Smooth muscle cell (in vitro differentiated cells): ENCODE data around the gene TMEM244. TPM values are rescaled to one million over a fixed set of nuclear protein-coding genes. Genes with fewer than 3 reads are reported as not detected.
"Not testable (repeated sequence)": the region's sequence is repeated elsewhere in the genome, so short reads cannot be mapped to it uniquely, and the experiment has no call there.

Experiments used
- DNase-seq: peaks from one replicate; lab custom pipeline; 2025; ENCODE audit not compliant: unreplicated experiment; lab: John Stamatoyannopoulos, UW
- H2AFZ ChIP-seq: fragments of 200-600 bp; sonication (generic); 2 replicates; pipeline ENCODE4 v1.6.0; 2016; ENCODE audit warnings: antibody characterized with exemption, low read depth, mild to moderate bottlenecking
- H3F3A ChIP-seq: fragments of 200-600 bp; sonication (generic); 2 replicates; pipeline ENCODE4 v1.6.0; 2017; ENCODE audit warnings: antibody characterized with exemption, low read depth
- H3K27ac ChIP-seq: fragments of 200-600 bp; sonication (generic); 2 replicates; pipeline ENCODE4 v1.5.1; 2016; ENCODE audit warnings: low read depth, mild to moderate bottlenecking
- H3K27me3 ChIP-seq: fragments of 200-600 bp; sonication (generic); 2 replicates; pipeline ENCODE4 v1.6.1; 2016; ENCODE audit warnings: low read depth, mild to moderate bottlenecking
- H3K36me3 ChIP-seq: fragments of 200-600 bp; sonication (generic); 2 replicates; pipeline ENCODE4 v1.5.1; 2016; ENCODE audit warnings: low read depth
- H3K4me1 ChIP-seq: fragments of 200-600 bp; sonication (generic); 2 replicates; pipeline ENCODE4 v1.5.1; 2016; ENCODE audit warnings: low read depth
- H3K4me2 ChIP-seq: fragments of 200-600 bp; sonication (generic); 2 replicates; pipeline ENCODE4 v1.6.0; 2016; ENCODE audit warnings: mild to moderate bottlenecking
- H3K4me3 ChIP-seq: fragments of 200-600 bp; sonication (generic); 2 replicates; pipeline ENCODE4 v1.5.1; 2016; ENCODE audit warnings: mild to moderate bottlenecking
- H3K79me2 ChIP-seq: fragments of 200-600 bp; sonication (generic); 2 replicates; pipeline ENCODE4 v1.6.0; 2016; ENCODE audit warnings: low read depth, mild to moderate bottlenecking
- H3K9ac ChIP-seq: fragments of 200-600 bp; sonication (generic); 2 replicates; pipeline ENCODE4 v1.6.0; 2016; ENCODE audit warnings: low read depth
- H3K9me3 ChIP-seq: fragments of 200-600 bp; sonication (generic); replicated peaks from 2 replicates; pipeline ENCODE4 v1.5.1; 2016; ENCODE audit warnings: low read depth
- H4K20me1 ChIP-seq: fragments of 200-600 bp; sonication (generic); 2 replicates; pipeline ENCODE4 v1.6.0; 2016; ENCODE audit warnings: low read depth
- CTCF ChIP-seq: fragments of 200-600 bp; sonication (generic); IDR thresholded peaks from 2 replicates; pipeline ENCODE4 v1.5.1; 2017; ENCODE audit warnings: borderline replicate concordance, mild to moderate bottlenecking, antibody characterized with exemption; ENCODE audit not compliant: insufficient read depth, poor library complexity, severe bottlenecking
- WGBS: methylation state at CpG from one replicate; pipeline ENCODE4 v1.1.7; 2016; ENCODE audit warnings: low lambda C conversion rate; 5-methylcytosine and 5-hydroxymethylcytosine counted together
- polyA plus RNA-seq: library from polyadenylated mRNA; unstranded; fragments of >200 nt; fragmentation: Nextera tagmentation; extraction: Ambion mirVana; gene quantifications from 2 replicates; pipeline ENCODE4 v1.2.1, GENCODE V29; 2016
- total RNA-seq: library from RNA; depleted of rRNA; stranded (reverse); fragments of >200 nt; gene quantifications from 2 replicates; pipeline ENCODE4 v1.2.3, GENCODE V29; 2014

The TMEM244 gene
- total and polyA plus RNA-seq, 2 experiments from 2014 or later: not detected

- H3K27ac ChIP-seq: no peak overlapping the region
- H3K36me3 ChIP-seq: no peaks in the 10 kb centered on the region
- no peak overlapping the region for H3K4me2 ChIP-seq
- no peaks in the 10 kb centered on the region for H3K79me2 ChIP-seq
- H3K4me1 ChIP-seq: no peaks in the 10 kb centered on the region
- no peak overlapping the region for H3K4me3 ChIP-seq
- no peaks in the 10 kb centered on the region for H3F3A ChIP-seq
- 80% methylated on average over 1 of the region's 1 CpG for WGBS
- H2AFZ ChIP-seq: no peak overlapping the region
- H4K20me1 ChIP-seq: no peaks in the 10 kb centered on the region
- no peaks in the 10 kb centered on the region for H3K9me3 ChIP-seq
- DNase-seq: no peak
- no peak overlapping the region for H3K9ac ChIP-seq
- no peak for TF ChIP-seq CTCF
- peaks cover 15% of the 10 kb centered on the region for H3K27me3 ChIP-seq
These were observed 43.3 kb downstream of the TMEM244 start for GRCh38 chr6:129817821-129818220.

- H3K9me3 ChIP-seq: no peaks in the 10 kb centered on the region
- no peaks in the 10 kb centered on the region for H3K36me3 ChIP-seq
- no peaks in the 10 kb centered on the region for H3F3A ChIP-seq
- 83% methylated on average over 3 of the region's 3 CpGs for WGBS
- peaks cover 15% of the 10 kb centered on the region for H3K27me3 ChIP-seq
- no peak overlapping the region for H3K9ac ChIP-seq
- TF ChIP-seq CTCF: no peak
- DNase-seq: no peak
- no peak overlapping the region for H3K27ac ChIP-seq
- H2AFZ ChIP-seq: no peak overlapping the region
- H3K4me1 ChIP-seq: no peaks in the 10 kb centered on the region
- no peaks in the 10 kb centered on the region for H4K20me1 ChIP-seq
- no peak overlapping the region for H3K4me3 ChIP-seq
- no peak overlapping the region for H3K4me2 ChIP-seq
- no peaks in the 10 kb centered on the region for H3K79me2 ChIP-seq
These were observed 43.8 kb downstream of the TMEM244 start for GRCh38 chr6:129817332-129817731.

GRCh38 chr6:129812145-129812777 lies 48.9 kb downstream of the TMEM244 start:
- 93% methylated on average over 2 of the region's 2 CpGs for WGBS
- TF ChIP-seq CTCF: no peak
- H3K4me3 ChIP-seq: no peak overlapping the region

GRCh38 chr6:129807141-129807540 lies 54.0 kb downstream of the TMEM244 start:
- H2AFZ ChIP-seq, H3K9me3 ChIP-seq, H3K4me1 ChIP-seq, H3K27me3 ChIP-seq, H3F3A ChIP-seq, H4K20me1 ChIP-seq, H3K4me2 ChIP-seq, H3K9ac ChIP-seq, H3K36me3 ChIP-seq, DNase-seq, H3K4me3 ChIP-seq, H3K27ac ChIP-seq, H3K79me2 ChIP-seq: not testable (repeated sequence)
- WGBS: 93% methylated on average over 2 of the region's 2 CpGs

More at GRCh38 chr6:129812145-129812777, 48.9 kb downstream of the TMEM244 start:
- Histone ChIP-seq H3K27ac (no peak overlapping the region), H3K79me2 (no peaks in the 10 kb centered on the region), H3K4me2 (no peak overlapping the region), H2AFZ (no peak overlapping the region), H4K20me1 (no peaks in the 10 kb centered on the region), H3K4me1 (no peaks in the 10 kb centered on the region), H3K9me3 (no peaks in the 10 kb centered on the region), H3F3A (no peaks in the 10 kb centered on the region), H3K27me3 (no peaks in the 10 kb centered on the region), H3K9ac (no peak overlapping the region), H3K36me3 (no peaks in the 10 kb centered on the region)
- DNase-seq: no peak

- not testable (repeated sequence) for H3F3A ChIP-seq, H3K9me3 ChIP-seq, H3K27ac ChIP-seq, H4K20me1 ChIP-seq, H3K9ac ChIP-seq, H3K4me1 ChIP-seq, H3K4me2 ChIP-seq, H2AFZ ChIP-seq, H3K36me3 ChIP-seq, H3K4me3 ChIP-seq, H3K79me2 ChIP-seq, DNase-seq, H3K27me3 ChIP-seq
These were observed 58.2 kb downstream of the TMEM244 start for GRCh38 chr6:129802920-129803319.
